Activated effector memory CD4-positive, alpha-beta T cell treated with Interleukin-2 at 50 U/mL for 16 hours (primary cell): Measurements from ENCODE around the gene AMACR.
A peak's percentile ranks its signal among the peaks of the same experiment; 100 is the strongest.

Experiments used
- DNase-seq: peaks from one replicate; pipeline ENCODE4 v3.0.0-alpha.2; 2020

The AMACR gene

GRCh38 chr5:34007621-34008600 is at the start of gene AMACR:
TSS of gene AMACR (minus strand) at chr5:34008050. CDS start at chr5:34008019, 31 bp downstream.
- DNase-seq: peak; percentile 81

- no peak for DNase-seq
Observed at GRCh38 chr5:34057569-34057968, 49.7 kb upstream of the AMACR start.

GRCh38 chr5:34057118-34057517 is 49.3 kb upstream of the AMACR start:
- no peak for DNase-seq

- DNase-seq: no peak
Observed at GRCh38 chr5:34055667-34056066, 47.8 kb upstream of the AMACR start.

- no peak for DNase-seq
Observed at GRCh38 chr5:34054400-34054729, 46.5 kb upstream of the AMACR start.

- DNase-seq: no peak
Observed at GRCh38 chr5:34053571-34054399, 45.9 kb upstream of the AMACR start.

GRCh38 chr5:34053133-34053532 is 45.3 kb upstream of the AMACR start:
- no peak for DNase-seq

GRCh38 chr5:34051374-34051980 is 43.6 kb upstream of the AMACR start:
- DNase-seq: no peak

- no peak for DNase-seq
Observed at GRCh38 chr5:34047774-34048572, 40.1 kb upstream of the AMACR start.

- DNase-seq: no peak
Observed at GRCh38 chr5:34047143-34047542, 39.3 kb upstream of the AMACR start.

- DNase-seq: no peak
Observed at GRCh38 chr5:34045996-34046395, 38.1 kb upstream of the AMACR start.

GRCh38 chr5:34045023-34045422 is 37.2 kb upstream of the AMACR start:
- DNase-seq: no peak

- no peak for DNase-seq
Observed at GRCh38 chr5:34043099-34043876, 35.4 kb upstream of the AMACR start, which contains the start of gene C1QTNF3. TSS of gene C1QTNF3 (minus strand) at chr5:34043213. CDS start at chr5:34043125, 88 bp downstream.

- no peak for DNase-seq
Observed at GRCh38 chr5:34042321-34042720, 34.5 kb upstream of the AMACR start.

GRCh38 chr5:34041247-34041972 is 33.6 kb upstream of the AMACR start:
- no peak for DNase-seq

GRCh38 chr5:34040472-34040871 is 32.6 kb upstream of the AMACR start:
- DNase-seq: no peak

- no peak for DNase-seq
Observed at GRCh38 chr5:34039398-34040157, 31.7 kb upstream of the AMACR start.

GRCh38 chr5:34038838-34039237 is 31.0 kb upstream of the AMACR start:
- no peak for DNase-seq

- DNase-seq: no peak
Observed at GRCh38 chr5:34038390-34038789, 30.5 kb upstream of the AMACR start.

GRCh38 chr5:34037726-34038125 is 29.9 kb upstream of the AMACR start:
- DNase-seq: no peak
